GM21360 (cell line): ENCODE data around the gene TOP3B.

ENCODE experiments used
- ATAC-seq: cut with Tn5 transposase; IDR thresholded peaks from one replicate; pipeline ENCODE4 v1.9.1; 2021; ENCODE audit warnings: mild to moderate bottlenecking, moderate library complexity; ENCODE audit not compliant: unreplicated experiment

Gene TOP3B

GRCh38 chr22:21982338-21982965, at the start of gene TOP3B:
TSS of gene TOP3B (minus strand) at chr22:21982787. CDS start at chr22:21975709, 7,078 bp downstream.
- ATAC-seq = no peak

- ATAC-seq = no peak
These were observed 48.8 kb upstream of the TOP3B start for GRCh38 chr22:22031183-22031945.

- ATAC-seq = peak; percentile 57
These were observed 48.1 kb upstream of the TOP3B start for GRCh38 chr22:22030493-22031182.

GRCh38 chr22:22027955-22028354, 45.4 kb upstream of the TOP3B start:
- ATAC-seq = no peak

- no peak for ATAC-seq
These were observed 43.7 kb upstream of the TOP3B start for GRCh38 chr22:22026157-22026831.

GRCh38 chr22:22025320-22026156, 43.0 kb upstream of the TOP3B start:
- ATAC-seq = no peak

GRCh38 chr22:22024440-22024839, 41.9 kb upstream of the TOP3B start:
- ATAC-seq = no peak

GRCh38 chr22:22023581-22024137, 41.1 kb upstream of the TOP3B start:
- ATAC-seq = no peak

GRCh38 chr22:22022947-22023534, 40.5 kb upstream of the TOP3B start:
- ATAC-seq = no peak

GRCh38 chr22:22022255-22022840, 39.8 kb upstream of the TOP3B start:
- ATAC-seq = no peak

GRCh38 chr22:22021162-22021750, 38.7 kb upstream of the TOP3B start:
- ATAC-seq = no peak

- ATAC-seq = no peak
These were observed 37.9 kb upstream of the TOP3B start for GRCh38 chr22:22020425-22020852.

- no peak for ATAC-seq
These were observed 37.3 kb upstream of the TOP3B start for GRCh38 chr22:22019659-22020424.

GRCh38 chr22:22018825-22019658, 36.5 kb upstream of the TOP3B start:
- ATAC-seq = no peak

- no peak for ATAC-seq
These were observed 33.0 kb upstream of the TOP3B start for GRCh38 chr22:22015631-22016030.

- ATAC-seq = no peak
These were observed 31.7 kb upstream of the TOP3B start for GRCh38 chr22:22014285-22014659.

GRCh38 chr22:22013559-22014284, 31.1 kb upstream of the TOP3B start:
- no peak for ATAC-seq
